DOHH2 (cell line): ENCODE data around the gene GRID2.

Experiments
- EZH2phosphoT487 ChIP-seq: fragments of 200-600 bp; sonication (generic); IDR thresholded peaks from 2 replicates; pipeline ENCODE4 v1.6.1; 2017; ENCODE audit warnings: borderline replicate concordance, mild to moderate bottlenecking, antibody characterized with exemption, low read length, moderate library complexity, mixed read lengths
- TF ChIP-seq, protein P1 (sequence below): fragments of 200-600 bp; sonication (generic); IDR thresholded peaks from one replicate; pipeline ENCODE4 v1.5.1; 2014; ENCODE audit warnings: antibody characterized with exemption, mild to moderate bottlenecking, low read depth, low read length; ENCODE audit not compliant: poor library complexity, severe bottlenecking

DNA sequence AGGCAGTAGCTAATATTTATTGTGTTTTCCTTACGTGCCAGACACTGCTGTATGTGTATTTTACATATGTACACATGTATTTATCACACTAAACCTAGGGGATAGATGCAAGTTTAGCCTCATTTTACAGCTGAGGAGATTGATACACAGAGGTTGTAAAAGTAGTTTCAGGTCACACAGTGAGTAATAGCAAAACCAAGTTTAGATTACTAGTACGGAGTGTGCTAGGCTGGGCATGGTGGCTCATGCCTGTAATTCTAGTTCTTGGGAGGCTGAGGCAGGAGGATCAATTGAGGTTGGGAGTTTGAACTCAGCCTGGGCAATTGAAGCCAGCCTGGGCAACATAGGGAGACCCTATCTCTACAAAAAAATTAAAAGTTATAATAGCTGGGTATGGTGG lies 823.7 kb downstream of the GRID2 start:
- TF ChIP-seq, protein P1, sequence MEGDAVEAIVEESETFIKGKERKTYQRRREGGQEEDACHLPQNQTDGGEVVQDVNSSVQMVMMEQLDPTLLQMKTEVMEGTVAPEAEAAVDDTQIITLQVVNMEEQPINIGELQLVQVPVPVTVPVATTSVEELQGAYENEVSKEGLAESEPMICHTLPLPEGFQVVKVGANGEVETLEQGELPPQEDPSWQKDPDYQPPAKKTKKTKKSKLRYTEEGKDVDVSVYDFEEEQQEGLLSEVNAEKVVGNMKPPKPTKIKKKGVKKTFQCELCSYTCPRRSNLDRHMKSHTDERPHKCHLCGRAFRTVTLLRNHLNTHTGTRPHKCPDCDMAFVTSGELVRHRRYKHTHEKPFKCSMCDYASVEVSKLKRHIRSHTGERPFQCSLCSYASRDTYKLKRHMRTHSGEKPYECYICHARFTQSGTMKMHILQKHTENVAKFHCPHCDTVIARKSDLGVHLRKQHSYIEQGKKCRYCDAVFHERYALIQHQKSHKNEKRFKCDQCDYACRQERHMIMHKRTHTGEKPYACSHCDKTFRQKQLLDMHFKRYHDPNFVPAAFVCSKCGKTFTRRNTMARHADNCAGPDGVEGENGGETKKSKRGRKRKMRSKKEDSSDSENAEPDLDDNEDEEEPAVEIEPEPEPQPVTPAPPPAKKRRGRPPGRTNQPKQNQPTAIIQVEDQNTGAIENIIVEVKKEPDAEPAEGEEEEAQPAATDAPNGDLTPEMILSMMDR, result no peak
- no peak for TF ChIP-seq EZH2phosphoT487
